Liver (tissue), 9 donors: ENCODE data around the gene SIRT4. TPM values are rescaled to one million over a fixed set of nuclear protein-coding genes. Genes with fewer than 3 reads are reported as not detected.

Experiments
- DNase-seq: peaks from one replicate; pipeline ENCODE4 v3.0.0-alpha.2; 2017; ENCODE audit warnings: low spot score
- H3K27ac ChIP-seq, 2 donors: one replicate each; pipeline ENCODE4 v1.7.0; 2013; ENCODE audit warnings: inconsistent platforms in 2 of 2, low read length in 2 of 2, control low read depth in 1 of 2, low read depth in 1 of 2, mild to moderate bottlenecking in 1 of 2
- H3K27me3 ChIP-seq, 4 donors: one replicate each; pipeline versions ENCODE4 v1.6.1 to v1.7.0; 2013; ENCODE audit warnings: low read length in 3 of 4, inconsistent platforms in 1 of 4, mild to moderate bottlenecking in 1 of 4, moderate library complexity in 1 of 4; ENCODE audit not compliant: control insufficient read depth in 4 of 4, insufficient read depth in 4 of 4
- H3K36me3 ChIP-seq, 4 donors: one replicate each; pipeline versions ENCODE4 v1.6.1 to v1.7.0; 2013; ENCODE audit warnings: low read length in 3 of 4, mild to moderate bottlenecking in 3 of 4, low read depth in 1 of 4, moderate library complexity in 1 of 4; ENCODE audit not compliant: control insufficient read depth in 4 of 4, insufficient read depth in 3 of 4
- H3K4me1 ChIP-seq, 4 donors: one replicate each; pipeline versions ENCODE4 v1.6.1 to v1.7.0; 2013; ENCODE audit warnings: low read length in 3 of 4, mild to moderate bottlenecking in 3 of 4, moderate library complexity in 1 of 4; ENCODE audit not compliant: control insufficient read depth in 4 of 4, insufficient read depth in 4 of 4
- H3K4me3 ChIP-seq, 3 donors: one replicate each; pipeline versions ENCODE4 v1.6.1 to v1.7.0; 2013; ENCODE audit warnings: low read length in 3 of 3, control low read depth in 1 of 3, low read depth in 1 of 3, mild to moderate bottlenecking in 1 of 3
- H3K9ac ChIP-seq, 2 donors: one replicate each; pipeline ENCODE4 v1.7.0; 2013; ENCODE audit warnings: low read length in 2 of 2, mild to moderate bottlenecking in 2 of 2, moderate library complexity in 2 of 2, control low read depth in 1 of 2, low read depth in 1 of 2
- H3K9me3 ChIP-seq, 4 donors: one replicate each; pipeline versions ENCODE4 v1.6.1 to v1.7.0; 2013; ENCODE audit warnings: low read length in 3 of 4; ENCODE audit not compliant: control insufficient read depth in 4 of 4
- ATF3 ChIP-seq: IDR thresholded peaks from 2 replicates; pipeline ENCODE4 v1.6.1; 2016; ENCODE audit warnings: antibody characterized with exemption
- CTCF ChIP-seq: fragments of 150-350 bp; IDR thresholded peaks from 2 replicates; pipeline ENCODE4 v1.5.1; 2017; ENCODE audit warnings: improper control_type of control experiment, low read depth, low read length; ENCODE audit not compliant: missing input control
- EGR1 ChIP-seq, 2 donors: IDR thresholded peaks; 2 replicates each; pipeline ENCODE4 v1.6.1; 2016 to 2018; ENCODE audit warnings: antibody characterized with exemption in 2 of 2, low read depth in 2 of 2
- FOXA1 ChIP-seq: IDR thresholded peaks from 2 replicates; pipeline ENCODE4 v1.6.1; 2016; ENCODE audit warnings: antibody characterized with exemption
- FOXA2 ChIP-seq: IDR thresholded peaks from 2 replicates; pipeline ENCODE4 v1.6.1; 2016; ENCODE audit warnings: antibody characterized with exemption
- GABPA ChIP-seq, 2 donors: IDR thresholded peaks in 1 of 2; conservative IDR thresholded peaks in 1 of 2; 2 replicates each; pipeline ENCODE4 v1.6.1; 2016; ENCODE audit warnings: antibody characterized with exemption in 2 of 2, mild to moderate bottlenecking in 1 of 2, moderate library complexity in 1 of 2
- HNF4A ChIP-seq, 2 donors: conservative IDR thresholded peaks; 2 replicates each; pipeline ENCODE4 v1.6.1; 2016; ENCODE audit warnings: antibody characterized with exemption in 2 of 2, mild to moderate bottlenecking in 2 of 2
- HNF4G ChIP-seq: IDR thresholded peaks from 2 replicates; pipeline ENCODE4 v1.6.1; 2016; ENCODE audit warnings: antibody characterized with exemption
- JUND ChIP-seq, 2 donors: IDR thresholded peaks; 2 replicates each; pipeline ENCODE4 v1.6.1; 2016; ENCODE audit warnings: antibody characterized with exemption in 2 of 2
- MAX ChIP-seq: IDR thresholded peaks from 2 replicates; pipeline ENCODE4 v1.6.1; 2016; ENCODE audit warnings: antibody characterized with exemption
- NR2F2 ChIP-seq: IDR thresholded peaks from 2 replicates; pipeline ENCODE4 v1.6.1; 2016; ENCODE audit warnings: antibody characterized with exemption
- RAD21 ChIP-seq, 2 donors: IDR thresholded peaks; 2 replicates each; pipeline ENCODE4 v1.6.1; 2016; ENCODE audit warnings: antibody characterized with exemption in 2 of 2, mild to moderate bottlenecking in 2 of 2
- REST ChIP-seq: IDR thresholded peaks from 2 replicates; pipeline ENCODE4 v1.6.1; 2016; ENCODE audit warnings: antibody characterized with exemption, mild to moderate bottlenecking
- RXRA ChIP-seq, 2 donors: IDR thresholded peaks; 2 replicates each; pipeline ENCODE4 v1.6.1; 2017 to 2018; ENCODE audit warnings: antibody characterized with exemption in 2 of 2, mild to moderate bottlenecking in 1 of 2
- SP1 ChIP-seq: IDR thresholded peaks from 2 replicates; pipeline ENCODE4 v1.6.1; 2018; ENCODE audit warnings: antibody characterized with exemption, mild to moderate bottlenecking
- TAF1 ChIP-seq: conservative IDR thresholded peaks from 2 replicates; pipeline ENCODE4 v1.6.1; 2016; ENCODE audit warnings: antibody characterized with exemption, mild to moderate bottlenecking
- YY1 ChIP-seq: IDR thresholded peaks from 2 replicates; pipeline ENCODE4 v1.6.1; 2016; ENCODE audit warnings: antibody characterized with exemption, mild to moderate bottlenecking
- ZBTB33 ChIP-seq: IDR thresholded peaks from 2 replicates; pipeline ENCODE4 v1.6.1; 2016; ENCODE audit warnings: antibody characterized with exemption
- WGBS: extraction: QIAGEN DNeasy Blood & Tissue Kit; methylation state at CpG from one replicate; pipeline ENCODE4 v1.1.7; 2013; 5-methylcytosine and 5-hydroxymethylcytosine counted together
- polyA plus RNA-seq, 2 donors: library from polyadenylated mRNA; stranded (reverse) in 1 of 2; unstranded in 1 of 2; fragments of 200-250 nt in 1 of 2; fragments of >200 nt in 1 of 2; fragmentation: Nextera tagmentation in 1 of 2; extraction: Ambion mirVana in 1 of 2; gene quantifications; one replicate each; pipeline versions ENCODE4 v1.2.1 to v1.2.3, GENCODE V29; 2013 to 2015
- total RNA-seq, 2 donors: library from RNA; depleted of rRNA; stranded (reverse); fragments of >200 nt; gene quantifications; one replicate each; pipeline ENCODE4 v1.2.3, GENCODE V29; 2014
- donor health status: healthy.
- donor health status: healthy.
- donor health status: healthy.
- donor health status: healthy.
- donor health status: healthy.

The SIRT4 gene
- total and polyA plus RNA-seq, 4 donors = 1.6 to 4.2 (median 1.9) TPM

- no peak overlapping the region for H3K4me3 ChIP-seq
- no peaks in the 10 kb centered on the region for H3K36me3 ChIP-seq
- H3K27me3 ChIP-seq = no peaks in the 10 kb centered on the region
- TF ChIP-seq ATF3 (no peak), CTCF (no peak), EGR1 (IDR thresholded peaks at IDR 0.05; ENCODE audit: low read depth in 2 of 2) (no peak), FOXA2 (no peak), YY1 (no peak), MAX (no peak), SP1 (no peak), JUND (IDR thresholded peaks at IDR 0.05) (no peak), RXRA (IDR thresholded peaks at IDR 0.05) (no peak), REST (no peak), GABPA (IDR thresholded peaks at IDR 0.05 in 1 of 2, conservative IDR thresholded peaks at IDR 0.05 in 1 of 2) (no peak), RAD21 (IDR thresholded peaks at IDR 0.05) (no peak), HNF4G (no peak), FOXA1 (no peak), TAF1 (no peak), ZBTB33 (no peak), HNF4A (conservative IDR thresholded peaks at IDR 0.05) (no peak), NR2F2 (no peak)
- no peak for DNase-seq
- H3K9me3 ChIP-seq = no peaks in the 10 kb centered on the region
- peaks cover 4 to 23% (median 14%) of the 10 kb centered on the region in 4 donors for H3K4me1 ChIP-seq
- 98% methylated on average over 11 of the region's 11 CpGs for WGBS
- no peak overlapping the region for H3K9ac ChIP-seq
- no peak overlapping the region for H3K27ac ChIP-seq
Observed at GRCh38 chr12:120347766-120348165, 45.6 kb downstream of the SIRT4 start.
